Hepatocyte (in vitro differentiated cells): ENCODE data around the gene MCCD1.

Source experiments
- CTCF ChIP-seq: fragments of 200-600 bp; sonication (generic); IDR thresholded peaks from 2 replicates; pipeline ENCODE4 v1.5.1; 2016; ENCODE audit warnings: antibody characterized with exemption, mild to moderate bottlenecking; ENCODE audit not compliant: poor library complexity
- EZH2 ChIP-seq: fragments of 200-600 bp; sonication (generic); IDR thresholded peaks from 2 replicates; pipeline ENCODE4 v1.6.1; 2016; ENCODE audit warnings: antibody characterized with exemption, mild to moderate bottlenecking, borderline replicate concordance
- EZH2phosphoT487 ChIP-seq: fragments of 200-600 bp; sonication (generic); IDR thresholded peaks from one replicate; pipeline ENCODE4 v1.6.1; 2018; ENCODE audit warnings: antibody characterized with exemption, mild to moderate bottlenecking, low read depth, moderate library complexity; ENCODE audit not compliant: unreplicated experiment, severe bottlenecking

DNA sequence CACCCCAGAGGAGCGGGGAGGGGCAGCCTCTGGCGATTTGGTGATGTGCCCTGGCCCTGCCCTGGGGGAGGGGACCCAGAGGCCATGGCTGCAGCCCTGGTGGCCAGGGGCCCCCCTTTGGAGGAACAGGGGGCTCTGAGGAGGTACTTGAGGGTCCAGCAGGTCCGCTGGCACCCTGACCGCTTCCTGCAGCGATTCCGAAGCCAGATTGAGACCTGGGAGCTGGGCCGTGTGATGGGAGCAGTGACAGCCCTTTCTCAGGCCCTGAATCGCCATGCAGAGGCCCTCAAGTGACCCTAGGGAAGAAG is 29.5 kb downstream of the MCCD1 start:
- TF ChIP-seq EZH2phosphoT487 (no peak), EZH2 (no peak), CTCF (no peak)
